Tongue (tissue), 2 donors: Measurements from ENCODE around the gene AKAIN1. TPM values are rescaled to one million over a fixed set of nuclear protein-coding genes. Genes with fewer than 3 reads are reported as not detected.

ENCODE experiments used
- DNase-seq: peaks from one replicate; pipeline ENCODE4 v3.0.0-alpha.2; 2015
- total RNA-seq: library from RNA; depleted of rRNA; stranded (reverse); fragments of >200 nt; gene quantifications from one replicate; pipeline ENCODE4 v1.2.3, GENCODE V29; 2014

Gene AKAIN1
- total RNA-seq, 1 donor from 2014 or later, result not detected

GRCh38 chr18:5093902-5094301, 103.2 kb downstream of the AKAIN1 start:
- no peak for DNase-seq

Other genes starting within 250 kb of the AKAIN1 start
- gene ZBTB14, start 98.5 kb upstream of the AKAIN1 start, total RNA-seq, result 12.5 TPM